Astrocyte of the spinal cord (primary cell): Measurements from ENCODE around the gene CCDC66.
"Not testable (repeated sequence)": the region's sequence is repeated elsewhere in the genome, so short reads cannot be mapped to it uniquely, and the experiment has no call there.

Experiments
- DNase-seq: peaks from one replicate; pipeline ENCODE4 v3.0.0; 2011; ENCODE audit warnings: low read depth, low spot score
- H3K4me3 ChIP-seq: 2 replicates; pipeline ENCODE4 v1.5.1; 2011; ENCODE audit warnings: low read depth, mild to moderate bottlenecking, low read length, moderate library complexity
- in situ Hi-C: cut with HindIII; loops from 2 replicates; pipeline ENCODE4 v1.10.0; 2017; ENCODE audit warnings: low sequenced_read_pairs
- TF ChIP-seq, protein P1 (sequence below): IDR thresholded peaks from 2 replicates; pipeline ENCODE4 v1.5.1; 2012; ENCODE audit warnings: low read depth, mild to moderate bottlenecking, low read length, inconsistent platforms

The CCDC66 gene

DNA sequence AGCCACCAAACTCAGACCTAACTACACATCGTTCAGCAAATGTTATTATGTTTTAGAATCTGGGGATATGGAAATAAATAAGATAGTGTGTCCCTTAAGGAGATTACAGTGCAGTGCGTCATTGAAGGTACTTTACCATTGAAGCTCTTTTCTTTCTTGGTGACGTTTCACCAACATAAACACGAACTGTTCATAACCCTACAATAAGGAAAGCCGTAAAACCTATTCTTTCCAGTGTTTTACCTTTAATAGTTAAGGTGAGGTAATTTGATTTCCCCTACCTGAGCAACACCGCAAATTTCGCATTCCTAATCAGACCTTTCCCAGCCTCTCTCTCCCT lies 826 bp downstream of the CCDC66 start:
- H3K4me3 ChIP-seq = peak overlapping the region; percentile 95
- in situ Hi-C loops = no loop called here
- TF ChIP-seq, protein P1, sequence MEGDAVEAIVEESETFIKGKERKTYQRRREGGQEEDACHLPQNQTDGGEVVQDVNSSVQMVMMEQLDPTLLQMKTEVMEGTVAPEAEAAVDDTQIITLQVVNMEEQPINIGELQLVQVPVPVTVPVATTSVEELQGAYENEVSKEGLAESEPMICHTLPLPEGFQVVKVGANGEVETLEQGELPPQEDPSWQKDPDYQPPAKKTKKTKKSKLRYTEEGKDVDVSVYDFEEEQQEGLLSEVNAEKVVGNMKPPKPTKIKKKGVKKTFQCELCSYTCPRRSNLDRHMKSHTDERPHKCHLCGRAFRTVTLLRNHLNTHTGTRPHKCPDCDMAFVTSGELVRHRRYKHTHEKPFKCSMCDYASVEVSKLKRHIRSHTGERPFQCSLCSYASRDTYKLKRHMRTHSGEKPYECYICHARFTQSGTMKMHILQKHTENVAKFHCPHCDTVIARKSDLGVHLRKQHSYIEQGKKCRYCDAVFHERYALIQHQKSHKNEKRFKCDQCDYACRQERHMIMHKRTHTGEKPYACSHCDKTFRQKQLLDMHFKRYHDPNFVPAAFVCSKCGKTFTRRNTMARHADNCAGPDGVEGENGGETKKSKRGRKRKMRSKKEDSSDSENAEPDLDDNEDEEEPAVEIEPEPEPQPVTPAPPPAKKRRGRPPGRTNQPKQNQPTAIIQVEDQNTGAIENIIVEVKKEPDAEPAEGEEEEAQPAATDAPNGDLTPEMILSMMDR = no peak
- no peak for DNase-seq

DNA sequence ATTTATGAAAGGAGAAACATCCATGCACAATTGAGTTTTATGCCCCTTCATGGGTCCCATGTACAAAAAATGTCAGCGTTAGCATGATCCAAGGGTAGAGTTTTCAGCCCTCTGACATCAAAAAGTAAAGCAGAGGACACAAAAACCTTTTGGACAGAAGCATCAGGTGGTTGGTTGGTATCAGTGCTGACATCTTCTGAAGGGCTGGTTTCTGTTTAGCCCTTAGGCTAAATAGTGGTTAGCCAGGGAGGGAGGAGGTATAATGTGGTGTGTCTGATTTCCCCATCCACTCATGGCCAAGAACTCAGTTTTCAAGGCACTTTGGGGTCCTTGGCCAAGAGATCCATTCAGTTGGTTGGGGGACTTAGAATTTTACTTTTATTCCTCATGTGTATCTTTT lies 16.5 kb downstream of the CCDC66 start:
- no peak for DNase-seq
- TF ChIP-seq, protein P1 = no peak
- H3K4me3 ChIP-seq = no peak overlapping the region
- in situ Hi-C loops = no loop called here

DNA sequence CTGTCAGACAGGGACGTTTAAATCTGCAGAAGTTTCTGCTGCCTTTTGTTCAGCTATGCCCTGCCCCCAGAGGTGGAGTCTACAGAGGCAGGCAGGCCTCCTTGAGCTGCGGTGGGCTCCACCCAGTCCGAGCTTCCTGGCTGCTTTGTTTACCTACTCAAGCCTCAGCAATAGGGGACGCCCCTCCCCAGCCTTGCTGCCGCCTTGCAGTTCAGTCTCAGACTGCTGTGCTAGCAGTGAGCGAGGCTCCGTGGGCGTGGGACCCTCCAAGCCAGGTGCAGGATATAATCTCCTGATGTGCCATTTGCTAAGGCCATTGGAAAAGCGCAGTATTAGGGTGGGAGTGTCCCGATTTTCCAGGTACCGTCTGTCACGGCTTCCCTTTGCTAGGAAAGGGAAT lies 25.0 kb downstream of the CCDC66 start:
- H3K4me3 ChIP-seq, DNase-seq, in situ Hi-C loops: not testable (repeated sequence)

DNA sequence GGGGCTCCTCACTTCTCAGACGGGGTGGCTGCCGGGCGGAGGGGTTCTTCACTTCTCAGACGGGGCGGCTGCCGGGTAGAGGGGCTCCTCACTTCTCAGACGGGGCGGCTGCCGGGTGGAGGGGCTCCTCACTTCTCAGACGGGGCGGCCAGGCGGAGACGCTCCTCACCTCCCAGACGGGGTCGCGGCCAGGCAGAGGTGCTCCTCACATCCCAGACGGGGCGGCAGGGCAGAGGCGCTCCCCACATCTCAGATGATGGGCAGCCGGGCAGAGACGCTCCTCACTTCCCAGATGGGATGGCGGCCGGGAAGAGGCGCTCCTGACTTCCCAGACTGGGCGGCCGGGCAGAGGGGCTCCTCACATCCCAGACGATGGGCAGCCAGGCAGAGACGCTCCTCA lies 27.3 kb downstream of the CCDC66 start:
- in situ Hi-C loops, DNase-seq, H3K4me3 ChIP-seq: not testable (repeated sequence)

DNA sequence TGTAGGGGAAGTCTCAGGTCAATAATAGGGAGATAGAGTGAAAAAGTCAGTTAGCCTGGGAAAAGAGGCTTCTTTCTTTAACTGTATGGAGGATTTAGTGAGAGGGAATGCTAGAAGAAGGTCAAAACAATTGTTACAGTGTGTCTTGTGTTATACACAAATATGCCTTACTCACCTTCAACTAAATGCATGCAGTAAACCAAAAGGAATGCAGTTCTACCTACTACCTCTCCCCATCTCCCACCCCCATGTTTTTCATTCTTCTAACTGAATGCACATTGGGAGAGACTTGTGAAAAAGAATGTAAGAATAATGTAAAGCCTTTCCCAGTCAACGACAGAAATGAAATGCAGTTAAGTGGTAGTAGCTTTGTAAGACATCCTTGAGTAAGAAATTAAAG lies 33.8 kb downstream of the CCDC66 start:
- TF ChIP-seq, protein P1 = no peak
- no peak overlapping the region for H3K4me3 ChIP-seq
- in situ Hi-C loops = no loop called here
- DNase-seq = peak; percentile 12

DNA sequence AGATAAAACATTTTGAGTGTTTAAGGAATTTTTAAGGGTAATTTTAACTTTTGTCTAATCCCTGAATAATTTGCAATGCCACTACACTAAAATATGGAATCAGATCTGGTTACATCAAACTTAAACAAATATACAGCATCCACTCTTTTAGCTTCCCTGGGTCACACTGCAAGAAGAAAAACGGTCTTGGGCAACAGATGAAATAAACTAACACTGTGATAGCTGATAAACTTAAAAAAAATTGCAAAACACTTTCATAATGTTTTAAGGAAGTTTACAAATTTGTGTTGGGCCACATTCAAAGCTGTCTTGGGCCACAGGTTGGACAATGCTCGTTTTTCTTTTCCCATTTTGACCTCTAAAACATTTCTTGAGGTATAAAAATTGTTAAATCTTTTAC lies 34.3 kb downstream of the CCDC66 start:
- no peak for DNase-seq
- no peak overlapping the region for H3K4me3 ChIP-seq
- in situ Hi-C loops = no loop called here
- TF ChIP-seq, protein P1 = no peak

DNA sequence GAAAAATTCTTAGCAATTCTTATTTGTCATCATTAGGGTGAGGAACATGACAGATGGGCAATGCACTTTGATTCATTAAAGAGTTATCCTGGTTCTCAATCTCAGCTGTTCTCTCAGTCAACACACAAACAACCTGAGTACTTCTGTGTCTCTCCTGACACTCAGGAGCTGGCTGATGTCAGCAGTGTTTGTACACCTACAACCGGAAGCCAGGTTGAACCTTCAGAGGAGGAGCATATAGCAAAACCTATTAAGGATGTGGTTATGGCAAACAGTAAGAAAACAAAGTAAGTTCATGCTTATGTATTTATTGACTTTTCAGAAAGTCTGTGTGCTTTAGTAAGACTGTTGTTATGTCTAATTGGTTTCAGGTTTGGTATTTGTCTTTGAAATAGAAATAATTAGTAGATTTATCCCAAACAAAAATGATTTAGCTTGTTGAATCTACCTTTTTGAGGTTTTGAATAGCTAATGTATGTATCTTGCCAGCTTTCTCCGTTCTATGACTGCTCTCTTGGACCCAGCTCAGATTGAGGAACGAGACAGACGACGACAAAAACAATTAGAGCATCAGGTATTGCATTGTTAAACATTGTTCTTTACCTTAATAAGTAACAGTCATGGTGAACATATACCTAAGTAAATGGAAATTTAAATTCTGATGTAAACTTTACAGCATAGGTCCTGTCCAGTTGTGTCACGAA lies 36.6 kb downstream of the CCDC66 start:
- TF ChIP-seq, protein P1 = no peak
- no peak for DNase-seq
- in situ Hi-C loops = no loop called here
- H3K4me3 ChIP-seq = no peak overlapping the region
